GM18498 (cell line): Measurements from ENCODE around the gene MAP3K8.
"Not testable (repeated sequence)": the region's sequence is repeated elsewhere in the genome, so short reads cannot be mapped to it uniquely, and the experiment has no call there.

Source experiments
- ATAC-seq: cut with Tn5 transposase; IDR thresholded peaks from one replicate; pipeline ENCODE4 v1.9.1; 2021; ENCODE audit warnings: mild to moderate bottlenecking, moderate library complexity; ENCODE audit not compliant: unreplicated experiment

MAP3K8 gene

GRCh38 chr10:30445711-30446110, 11.7 kb downstream of the MAP3K8 start:
- no peak for ATAC-seq

- no peak for ATAC-seq
Measured at GRCh38 chr10:30447125-30447799, 13.3 kb downstream of the MAP3K8 start.

GRCh38 chr10:30448092-30448491, 14.1 kb downstream of the MAP3K8 start:
- no peak for ATAC-seq

GRCh38 chr10:30453764-30454527, 20.0 kb downstream of the MAP3K8 start:
- no peak for ATAC-seq

- ATAC-seq: no peak
Measured at GRCh38 chr10:30454744-30455510, 20.9 kb downstream of the MAP3K8 start.

- ATAC-seq: peak; percentile 64
Measured at GRCh38 chr10:30455816-30456215, 21.8 kb downstream of the MAP3K8 start.

- peak; percentile 82 for ATAC-seq
Measured at GRCh38 chr10:30456266-30456665, 22.3 kb downstream of the MAP3K8 start.

GRCh38 chr10:30459283-30459682, 25.3 kb downstream of the MAP3K8 start:
- no peak for ATAC-seq

GRCh38 chr10:30460121-30460520, 26.1 kb downstream of the MAP3K8 start:
- no peak for ATAC-seq

- no peak for ATAC-seq
Measured at GRCh38 chr10:30462513-30462912, 28.5 kb downstream of the MAP3K8 start.

GRCh38 chr10:30463944-30464451, 30.0 kb downstream of the MAP3K8 start:
- no peak for ATAC-seq

- no peak for ATAC-seq
Measured at GRCh38 chr10:30464675-30465074, 30.7 kb downstream of the MAP3K8 start.

GRCh38 chr10:30466445-30466844, 32.5 kb downstream of the MAP3K8 start:
- no peak for ATAC-seq

- peak; percentile 57 for ATAC-seq
Measured at GRCh38 chr10:30467651-30468338, 33.8 kb downstream of the MAP3K8 start.

- ATAC-seq: no peak
Measured at GRCh38 chr10:30472414-30473155, 38.6 kb downstream of the MAP3K8 start.

- ATAC-seq: not testable (repeated sequence)
Measured at GRCh38 chr10:30475515-30475914, 41.5 kb downstream of the MAP3K8 start.

- no peak for ATAC-seq
Measured at GRCh38 chr10:30476511-30477155, 42.6 kb downstream of the MAP3K8 start.

- ATAC-seq: not testable (repeated sequence)
Measured at GRCh38 chr10:30479513-30479912, 45.5 kb downstream of the MAP3K8 start.

GRCh38 chr10:30481603-30482002, 47.6 kb downstream of the MAP3K8 start:
- no peak for ATAC-seq

- peak; percentile 45 for ATAC-seq
Measured at GRCh38 chr10:30488316-30488715, 54.3 kb downstream of the MAP3K8 start.
